Fibroblast of lung (primary cell): ENCODE results near the gene TNK1.

Experiments
- EZH2 ChIP-seq: IDR thresholded peaks from 2 replicates; pipeline ENCODE4 v1.5.1; 2012; ENCODE audit warnings: low read length, control low read depth, mild to moderate bottlenecking; ENCODE audit errors: missing control alignments
- TF ChIP-seq, protein P1 (sequence below), 2 donors: IDR thresholded peaks in 1 of 2; conservative IDR thresholded peaks in 1 of 2; 1 replicate in 1 of 2; 2 replicates in 1 of 2; pipeline ENCODE4 v1.5.1; 2011 to 2012; ENCODE audit warnings: low read length in 2 of 2, control low read depth in 1 of 2, inconsistent platforms in 1 of 2, low read depth in 1 of 2, mild to moderate bottlenecking in 1 of 2

DNA sequence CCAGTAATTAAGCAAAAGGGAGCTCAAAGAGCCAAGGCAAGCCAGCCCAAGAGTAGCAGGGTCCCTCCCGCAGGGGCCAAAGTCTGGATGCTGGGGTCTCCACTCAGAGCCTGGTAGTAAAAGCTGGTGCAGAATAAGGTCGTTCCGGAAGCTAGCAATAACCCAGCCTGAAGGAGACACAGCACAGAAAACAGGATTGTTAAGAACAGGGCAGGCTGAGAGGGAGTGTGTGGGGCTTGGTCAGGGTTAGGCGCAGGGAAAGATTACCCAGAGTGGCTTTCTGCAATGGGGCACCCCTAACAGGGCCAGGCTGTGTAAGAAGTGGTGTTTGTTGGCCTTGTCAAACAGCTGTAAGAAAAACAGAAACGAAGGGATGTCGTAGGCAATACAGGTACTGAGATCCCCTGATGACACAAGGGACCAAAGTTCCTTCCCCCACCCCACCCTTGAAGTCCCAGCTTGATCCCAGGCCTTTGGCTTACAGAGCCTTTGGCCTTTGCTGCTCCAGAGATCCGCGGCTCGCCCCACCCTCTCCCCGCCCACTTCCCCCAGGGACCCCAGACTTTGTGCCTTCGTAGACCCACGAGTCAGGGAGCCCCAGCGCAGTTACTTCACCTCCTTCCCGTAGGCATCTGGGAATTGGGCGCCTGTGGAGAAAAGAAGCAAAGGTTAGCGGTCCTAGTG lies 22.3 kb downstream of the TNK1 start:
- TF ChIP-seq, protein P1, sequence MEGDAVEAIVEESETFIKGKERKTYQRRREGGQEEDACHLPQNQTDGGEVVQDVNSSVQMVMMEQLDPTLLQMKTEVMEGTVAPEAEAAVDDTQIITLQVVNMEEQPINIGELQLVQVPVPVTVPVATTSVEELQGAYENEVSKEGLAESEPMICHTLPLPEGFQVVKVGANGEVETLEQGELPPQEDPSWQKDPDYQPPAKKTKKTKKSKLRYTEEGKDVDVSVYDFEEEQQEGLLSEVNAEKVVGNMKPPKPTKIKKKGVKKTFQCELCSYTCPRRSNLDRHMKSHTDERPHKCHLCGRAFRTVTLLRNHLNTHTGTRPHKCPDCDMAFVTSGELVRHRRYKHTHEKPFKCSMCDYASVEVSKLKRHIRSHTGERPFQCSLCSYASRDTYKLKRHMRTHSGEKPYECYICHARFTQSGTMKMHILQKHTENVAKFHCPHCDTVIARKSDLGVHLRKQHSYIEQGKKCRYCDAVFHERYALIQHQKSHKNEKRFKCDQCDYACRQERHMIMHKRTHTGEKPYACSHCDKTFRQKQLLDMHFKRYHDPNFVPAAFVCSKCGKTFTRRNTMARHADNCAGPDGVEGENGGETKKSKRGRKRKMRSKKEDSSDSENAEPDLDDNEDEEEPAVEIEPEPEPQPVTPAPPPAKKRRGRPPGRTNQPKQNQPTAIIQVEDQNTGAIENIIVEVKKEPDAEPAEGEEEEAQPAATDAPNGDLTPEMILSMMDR (conservative IDR thresholded peaks at IDR 0.05 in 1 of 2, IDR thresholded peaks at IDR 0.05 in 1 of 2; ENCODE audit: low read depth in 1 of 2, low read length in 2 of 2) = no peak
- TF ChIP-seq EZH2 = no peak
